HepG2 (cell line): ENCODE data around the gene SPTB.

Source experiments
- EP300 ChIP-seq, 3 experiments: sonication (generic) in 1 of 3; formaldehyde crosslinking in 1 of 3; IDR thresholded peaks; 2 replicates each; pipeline versions ENCODE4 v1.5.1 to v1.6.1; 2011 to 2020; ENCODE audit warnings: low read depth in 2 of 3, low read length in 2 of 3, borderline replicate concordance in 1 of 3, improper control_type of control experiment in 1 of 3, mild to moderate bottlenecking in 1 of 3, missing genetic modification reagents in 1 of 3, moderate library complexity in 1 of 3
- POLR2A ChIP-seq, 2 experiments: IDR thresholded peaks; 2 replicates each; pipeline ENCODE4 v1.6.1; 2011; ENCODE audit warnings: low read depth in 2 of 2, low read length in 2 of 2, mild to moderate bottlenecking in 1 of 2, moderate library complexity in 1 of 2; ENCODE audit not compliant: insufficient read depth in 1 of 2
- ZNF121 ChIP-seq: sonication (generic); formaldehyde crosslinking; IDR thresholded peaks from 2 replicates; pipeline ENCODE4 v1.5.0; 2020; ENCODE audit warnings: mild to moderate bottlenecking, missing genetic modification reagents

DNA sequence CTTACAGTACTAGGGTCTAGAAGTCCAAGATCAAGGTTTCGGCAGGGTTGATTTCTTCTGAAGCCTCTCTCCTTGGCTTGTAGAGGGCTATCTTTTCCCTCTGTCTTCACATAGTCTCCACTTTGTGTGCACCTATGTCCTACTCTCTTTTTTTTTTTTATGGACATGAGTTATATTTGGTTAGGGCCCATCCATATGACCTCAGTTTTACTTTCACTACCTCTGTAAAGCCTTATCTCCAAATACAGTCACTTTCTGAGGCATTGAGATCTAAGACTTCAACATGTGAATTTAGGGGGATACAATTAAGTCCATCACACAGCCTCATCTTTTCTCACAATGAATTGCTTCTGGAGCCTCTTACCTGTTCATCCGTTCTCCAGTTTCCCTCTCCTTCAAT lies 5.9 kb upstream of the SPTB start:
- no peak for TF ChIP-seq EP300 (IDR thresholded peaks at IDR 0.05; ENCODE audit: low read depth in 2 of 2, low read length in 2 of 2)
- TF ChIP-seq EP300 (CRISPR knock-in tag; IDR thresholded peaks at IDR 0.05; ENCODE audit: borderline replicate concordance) = no peak
- TF ChIP-seq POLR2A (IDR thresholded peaks at IDR 0.05; ENCODE audit: insufficient read depth in 1 of 2, low read depth in 2 of 2, low read length in 2 of 2) = no peak
- TF ChIP-seq ZNF121 = no peak
